HG02571 (cell line): ENCODE measurements around the gene IGF2.

ENCODE experiments used
- ATAC-seq: cut with Tn5 transposase; IDR thresholded peaks from one replicate; pipeline ENCODE4 v1.9.1; 2021; ENCODE audit warnings: mild to moderate bottlenecking, moderate library complexity; ENCODE audit not compliant: unreplicated experiment

Gene IGF2

GRCh38 chr11:2137202-2138067, 1.8 kb downstream of the IGF2 start:
- ATAC-seq, result no peak

DNA sequence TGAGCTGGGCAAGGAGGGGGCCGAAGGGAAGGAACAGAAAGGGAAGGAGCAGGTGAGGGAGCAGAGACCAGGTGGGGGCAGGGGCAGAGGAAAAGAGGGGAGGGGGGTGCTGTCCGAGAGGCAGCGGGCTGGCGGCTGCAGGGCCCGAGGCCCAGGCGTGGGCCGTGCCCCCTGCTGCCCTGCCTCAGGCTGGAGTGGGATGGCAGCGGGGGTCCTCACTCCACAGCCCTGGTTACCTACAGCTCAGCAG, 2.3 kb downstream of the IGF2 start:
- no peak for ATAC-seq

- ATAC-seq, result no peak
Measured at GRCh38 chr11:2136209-2136951, 2.8 kb downstream of the IGF2 start.

DNA sequence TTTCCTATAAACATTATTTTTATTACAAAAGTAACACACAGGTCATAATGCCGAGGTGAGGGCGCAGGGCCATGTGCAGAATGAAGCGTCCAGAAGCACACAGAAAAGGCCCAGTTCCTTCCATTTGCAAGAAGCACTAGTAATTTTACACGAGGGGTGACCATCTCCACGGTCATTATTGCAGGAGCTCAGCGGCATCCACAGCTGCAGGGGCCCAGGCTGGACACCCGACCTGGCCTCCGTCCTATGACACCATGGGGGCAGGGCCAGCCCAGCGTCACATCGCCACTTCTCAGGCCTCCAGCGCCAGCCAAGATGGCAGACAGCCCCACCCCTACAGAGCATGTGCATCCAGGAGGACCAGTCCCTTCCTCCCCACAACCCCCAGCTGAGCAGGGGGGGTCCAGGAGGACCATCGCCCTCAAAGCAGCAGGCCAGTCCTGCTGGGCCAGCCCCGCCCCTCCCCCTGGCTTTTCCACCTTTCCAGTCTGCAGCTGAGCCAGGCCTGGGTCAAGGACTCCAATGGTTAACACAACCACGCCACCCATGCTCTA, 3.5 kb downstream of the IGF2 start:
- no peak for ATAC-seq

GRCh38 chr11:2135018-2135569, 4.1 kb downstream of the IGF2 start:
- no peak for ATAC-seq

GRCh38 chr11:2134022-2135010, 4.9 kb downstream of the IGF2 start:
- no peak for ATAC-seq

GRCh38 chr11:2133241-2134021, 5.8 kb downstream of the IGF2 start:
- ATAC-seq, result no peak

DNA sequence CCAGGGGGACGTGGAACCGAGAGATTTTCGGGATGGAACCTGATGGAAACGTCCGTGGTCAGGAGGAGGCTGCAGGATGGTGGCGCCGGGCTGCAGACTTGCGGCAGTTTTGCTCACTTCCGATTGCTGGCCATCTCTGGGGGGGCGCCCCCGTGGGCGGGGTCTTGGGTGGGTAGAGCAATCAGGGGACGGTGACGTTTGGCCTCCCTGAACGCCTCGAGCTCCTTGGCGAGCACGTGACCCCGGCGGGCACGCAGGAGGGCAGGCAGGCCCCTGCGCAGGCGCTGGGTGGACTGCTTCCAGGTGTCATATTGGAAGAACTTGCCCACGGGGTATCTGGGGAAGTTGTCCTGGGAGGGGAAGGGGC, 6.3 kb downstream of the IGF2 start:
- ATAC-seq, result no peak

DNA sequence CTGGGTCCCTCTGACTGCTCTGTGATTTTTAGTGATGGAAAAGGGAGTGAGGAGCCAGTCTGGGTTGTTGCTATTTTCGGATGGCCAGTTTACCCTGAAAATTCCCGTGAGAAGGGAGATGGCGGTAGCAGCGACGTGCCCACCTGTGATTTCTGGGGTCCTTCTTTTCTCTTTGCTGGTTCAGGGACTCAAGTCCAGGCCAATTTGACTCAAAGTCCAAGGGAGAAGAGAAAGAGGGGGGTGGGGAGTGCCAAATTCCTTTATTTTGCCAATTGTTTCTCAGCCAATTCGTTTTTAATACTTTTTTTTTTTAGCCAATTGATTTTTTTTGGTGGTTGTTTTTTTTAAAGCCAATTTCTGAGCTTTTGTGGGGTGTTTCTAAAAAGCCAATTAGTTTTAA, 6.9 kb downstream of the IGF2 start:
- no peak for ATAC-seq

GRCh38 chr11:2131371-2132236, 7.6 kb downstream of the IGF2 start:
- no peak for ATAC-seq

DNA sequence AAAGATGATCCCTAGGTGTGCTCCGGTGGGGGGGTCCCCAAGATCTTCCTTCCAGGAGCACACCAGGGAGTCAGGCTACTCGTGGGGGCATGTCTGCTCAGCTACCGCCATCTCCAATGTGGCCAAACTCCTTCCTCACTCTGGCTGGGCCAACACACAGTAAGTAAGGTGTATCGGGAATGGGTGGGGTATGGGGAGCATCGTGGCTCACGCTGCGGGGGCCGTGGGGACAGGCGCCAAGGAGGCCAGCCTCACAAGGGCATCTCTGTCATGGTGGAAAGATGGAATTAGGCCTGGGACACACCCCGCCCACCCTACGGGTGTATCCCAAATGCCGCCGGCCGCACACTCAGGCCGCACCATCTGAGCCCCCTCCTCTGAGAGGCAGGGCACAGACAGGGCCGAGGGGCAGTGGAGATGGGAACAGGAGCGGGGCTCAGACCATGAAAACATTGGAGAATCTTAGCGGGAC, 8.3 kb downstream of the IGF2 start:
- no peak for ATAC-seq

DNA sequence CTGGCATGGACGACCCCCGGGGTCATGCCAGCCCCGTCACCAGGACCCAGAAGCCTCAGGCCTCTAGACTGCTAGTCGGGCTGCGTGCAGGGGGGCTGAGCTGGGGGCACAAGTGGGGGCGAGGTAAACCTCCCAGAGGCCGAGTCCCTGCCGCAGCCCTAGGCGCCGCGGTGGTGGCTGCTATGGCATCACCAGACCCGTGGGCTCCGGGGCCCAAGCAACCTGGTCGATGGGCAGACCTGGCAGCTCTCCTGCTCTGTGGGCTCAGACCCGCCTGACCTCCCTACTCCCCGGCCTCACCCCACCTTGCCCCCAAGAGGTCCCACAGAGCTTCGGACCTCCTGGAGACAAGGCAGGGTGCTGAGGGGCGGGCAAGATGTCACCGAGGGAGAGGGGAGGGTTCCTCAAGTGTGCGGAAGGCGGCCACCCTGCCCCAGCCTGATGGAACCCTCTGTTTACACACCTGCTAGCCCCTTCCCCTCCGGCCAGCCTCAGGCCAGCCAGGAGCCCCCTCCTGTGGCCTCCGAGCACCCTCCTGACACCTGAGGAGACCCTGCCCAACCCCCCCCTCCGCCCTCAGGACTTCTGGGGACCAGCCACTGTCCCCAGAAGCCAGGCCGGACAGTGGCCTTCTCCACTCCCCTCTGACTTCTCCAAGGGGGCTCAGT, 9.4 kb downstream of the IGF2 start:
- no peak for ATAC-seq

GRCh38 chr11:2129308-2129698, 9.9 kb downstream of the IGF2 start:
- no peak for ATAC-seq

- no peak for ATAC-seq
Measured at GRCh38 chr11:2128511-2129307, 10.5 kb downstream of the IGF2 start.

GRCh38 chr11:2128130-2128510, 11.1 kb downstream of the IGF2 start:
- ATAC-seq, result no peak

- no peak for ATAC-seq
Measured at GRCh38 chr11:2127482-2128129, 11.6 kb downstream of the IGF2 start.

GRCh38 chr11:2126520-2127085, 12.6 kb downstream of the IGF2 start:
- ATAC-seq, result no peak
